ENCODE data around the gene OR2T6.
"Not testable (repeated sequence)": the region's sequence is repeated elsewhere in the genome, so short reads cannot be mapped to it uniquely, and the experiment has no call there.

OR2T6 gene

GRCh38 chr1:248406721-248407692 is 31.5 kb downstream of the OR2T6 start:
- no peak overlapping the region for H3K27ac Mint-ChIP-seq
- H3K36me3 Mint-ChIP-seq (ENCODE audit: low read depth) = no peaks in the 10 kb centered on the region
- DNase-seq (ENCODE audit: low spot score) = no peak
- peaks cover 8% of the 10 kb centered on the region for H3K9me3 Mint-ChIP-seq
- peaks cover 3% of the 10 kb centered on the region for H3K4me1 Mint-ChIP-seq (ENCODE audit: low read depth)
- H3K4me3 Mint-ChIP-seq = no peak overlapping the region
- no peaks in the 10 kb centered on the region for H3K27me3 Mint-ChIP-seq (ENCODE audit: low read depth)

- Mint-ChIP-seq H3K27ac (no peak overlapping the region), H3K4me1 (ENCODE audit: low read depth) (peaks cover 14% of the 10 kb centered on the region), H3K4me3 (no peak overlapping the region), H3K36me3 (ENCODE audit: low read depth) (no peaks in the 10 kb centered on the region), H3K9me3 (peaks cover 18% of the 10 kb centered on the region), H3K27me3 (ENCODE audit: low read depth) (no peaks in the 10 kb centered on the region)
- DNase-seq (ENCODE audit: low spot score) = no peak
Measured at GRCh38 chr1:248416226-248416625, 40.7 kb downstream of the OR2T6 start.

GRCh38 chr1:248417854-248418253 is 42.3 kb downstream of the OR2T6 start:
- Mint-ChIP-seq H3K9me3 (peaks cover 22% of the 10 kb centered on the region), H3K4me3 (no peak overlapping the region), H3K27me3 (ENCODE audit: low read depth) (no peaks in the 10 kb centered on the region), H3K4me1 (ENCODE audit: low read depth) (peaks cover 14% of the 10 kb centered on the region), H3K27ac (no peak overlapping the region), H3K36me3 (ENCODE audit: low read depth) (no peaks in the 10 kb centered on the region)
- DNase-seq (ENCODE audit: low spot score) = no peak

- Mint-ChIP-seq H3K9me3 (peaks cover 31% of the 10 kb centered on the region), H3K27ac (no peak overlapping the region), H3K36me3 (ENCODE audit: low read depth) (no peaks in the 10 kb centered on the region), H3K4me3 (no peak overlapping the region), H3K4me1 (ENCODE audit: low read depth) (peaks cover 8% of the 10 kb centered on the region), H3K27me3 (ENCODE audit: low read depth) (no peaks in the 10 kb centered on the region)
- no peak for DNase-seq (ENCODE audit: low spot score)
Measured at GRCh38 chr1:248421384-248421783, 45.8 kb downstream of the OR2T6 start.

GRCh38 chr1:248427526-248428191 is 52.1 kb downstream of the OR2T6 start:
- H3K27me3 Mint-ChIP-seq (ENCODE audit: low read depth); H3K4me1 Mint-ChIP-seq (ENCODE audit: low read depth); H3K27ac Mint-ChIP-seq; DNase-seq (ENCODE audit: low spot score); H3K36me3 Mint-ChIP-seq (ENCODE audit: low read depth); H3K4me3 Mint-ChIP-seq: not testable (repeated sequence)
- H3K9me3 Mint-ChIP-seq = peaks cover 14% of the 10 kb centered on the region

- H3K4me1 Mint-ChIP-seq (ENCODE audit: low read depth); H3K27ac Mint-ChIP-seq; H3K27me3 Mint-ChIP-seq (ENCODE audit: low read depth); DNase-seq (ENCODE audit: low spot score); H3K36me3 Mint-ChIP-seq (ENCODE audit: low read depth); H3K4me3 Mint-ChIP-seq: not testable (repeated sequence)
- H3K9me3 Mint-ChIP-seq = peaks cover 10% of the 10 kb centered on the region
Measured at GRCh38 chr1:248428192-248428533, 52.6 kb downstream of the OR2T6 start.

- not testable (repeated sequence) for H3K27me3 Mint-ChIP-seq (ENCODE audit: low read depth); H3K27ac Mint-ChIP-seq; H3K36me3 Mint-ChIP-seq (ENCODE audit: low read depth); H3K9me3 Mint-ChIP-seq; H3K4me3 Mint-ChIP-seq; DNase-seq (ENCODE audit: low spot score); H3K4me1 Mint-ChIP-seq (ENCODE audit: low read depth)
Measured at GRCh38 chr1:248431683-248432082, 56.1 kb downstream of the OR2T6 start.

GRCh38 chr1:248432201-248432600 is 56.7 kb downstream of the OR2T6 start:
- not testable (repeated sequence) for H3K4me3 Mint-ChIP-seq; H3K27ac Mint-ChIP-seq; H3K27me3 Mint-ChIP-seq (ENCODE audit: low read depth); H3K9me3 Mint-ChIP-seq; H3K36me3 Mint-ChIP-seq (ENCODE audit: low read depth); DNase-seq (ENCODE audit: low spot score); H3K4me1 Mint-ChIP-seq (ENCODE audit: low read depth)

- H3K9me3 Mint-ChIP-seq; H3K4me3 Mint-ChIP-seq; H3K36me3 Mint-ChIP-seq (ENCODE audit: low read depth); H3K4me1 Mint-ChIP-seq (ENCODE audit: low read depth); DNase-seq (ENCODE audit: low spot score); H3K27ac Mint-ChIP-seq; H3K27me3 Mint-ChIP-seq (ENCODE audit: low read depth): not testable (repeated sequence)
Measured at GRCh38 chr1:248433811-248434415, 58.4 kb downstream of the OR2T6 start.

GRCh38 chr1:248434913-248435312 is 59.4 kb downstream of the OR2T6 start:
- H3K27me3 Mint-ChIP-seq (ENCODE audit: low read depth); H3K4me3 Mint-ChIP-seq; DNase-seq (ENCODE audit: low spot score); H3K4me1 Mint-ChIP-seq (ENCODE audit: low read depth); H3K9me3 Mint-ChIP-seq; H3K36me3 Mint-ChIP-seq (ENCODE audit: low read depth); H3K27ac Mint-ChIP-seq: not testable (repeated sequence)

GRCh38 chr1:248436303-248436702 is 60.8 kb downstream of the OR2T6 start:
- not testable (repeated sequence) for H3K27ac Mint-ChIP-seq; H3K4me3 Mint-ChIP-seq; H3K4me1 Mint-ChIP-seq (ENCODE audit: low read depth); H3K9me3 Mint-ChIP-seq; H3K27me3 Mint-ChIP-seq (ENCODE audit: low read depth); H3K36me3 Mint-ChIP-seq (ENCODE audit: low read depth); DNase-seq (ENCODE audit: low spot score)

GRCh38 chr1:248438668-248439067 is 63.1 kb downstream of the OR2T6 start:
- not testable (repeated sequence) for DNase-seq (ENCODE audit: low spot score); H3K4me1 Mint-ChIP-seq (ENCODE audit: low read depth); H3K4me3 Mint-ChIP-seq; H3K36me3 Mint-ChIP-seq (ENCODE audit: low read depth); H3K27me3 Mint-ChIP-seq (ENCODE audit: low read depth); H3K27ac Mint-ChIP-seq; H3K9me3 Mint-ChIP-seq

GRCh38 chr1:248439283-248439682 is 63.7 kb downstream of the OR2T6 start:
- not testable (repeated sequence) for H3K27me3 Mint-ChIP-seq (ENCODE audit: low read depth)

More at GRCh38 chr1:248439283-248439682, 63.7 kb downstream of the OR2T6 start:
- DNase-seq (ENCODE audit: low spot score); H3K27ac Mint-ChIP-seq; H3K4me1 Mint-ChIP-seq (ENCODE audit: low read depth); H3K9me3 Mint-ChIP-seq; H3K4me3 Mint-ChIP-seq; H3K36me3 Mint-ChIP-seq (ENCODE audit: low read depth): not testable (repeated sequence)
